PC-9 (cell line): ENCODE data around the gene RHBDD3.

ENCODE experiments used
- EZH2 ChIP-seq: fragments of 200-600 bp; sonication (generic); IDR thresholded peaks from 2 replicates; pipeline ENCODE4 v1.8.0; 2017; ENCODE audit warnings: antibody characterized with exemption, low read depth
- TF ChIP-seq, protein P1 (sequence below): fragments of 200-600 bp; sonication (generic); conservative IDR thresholded peaks from 2 replicates; pipeline ENCODE4 v1.6.1; 2017; ENCODE audit warnings: mixed run types, antibody characterized with exemption, mild to moderate bottlenecking, moderate library complexity

DNA sequence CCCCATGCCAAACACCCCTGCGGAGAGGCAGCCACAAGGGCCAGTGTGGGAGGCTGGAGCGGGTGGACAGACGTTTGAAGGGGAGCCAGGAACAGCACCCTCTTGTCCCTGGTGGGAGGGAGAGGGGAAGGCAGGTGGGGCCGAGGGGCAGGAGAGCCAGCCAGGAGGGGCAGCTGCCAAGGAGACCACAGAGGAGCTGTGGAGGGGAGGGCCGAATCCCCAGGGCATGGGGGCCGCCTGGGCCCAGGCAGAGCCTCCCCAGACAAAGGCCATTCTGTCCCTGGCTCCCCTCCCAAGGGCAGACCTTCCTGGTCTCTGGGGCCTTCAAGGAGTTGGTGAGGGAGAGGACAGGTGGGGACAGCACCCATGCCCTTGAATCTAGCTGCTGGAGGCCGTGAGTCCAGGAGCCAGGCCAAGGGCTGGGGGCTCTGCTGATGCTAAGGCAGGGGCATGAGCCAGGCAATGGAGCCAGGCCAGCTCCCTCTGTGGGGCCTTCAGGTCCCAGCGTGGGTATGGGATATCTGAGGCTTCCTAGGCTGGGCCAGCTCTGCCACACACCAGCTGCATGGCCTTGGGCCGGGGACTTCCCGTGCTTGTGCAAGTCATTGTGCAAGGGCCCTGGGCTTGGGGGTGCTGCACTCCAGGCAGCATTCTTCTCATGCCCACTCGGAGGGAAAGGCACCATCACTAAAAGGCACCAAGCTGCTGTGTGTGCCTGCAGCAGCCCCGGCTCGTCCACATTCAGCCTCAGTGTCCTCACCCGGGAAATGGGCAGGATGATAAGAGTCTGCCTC lies 50.7 kb downstream of the RHBDD3 start:
- TF ChIP-seq, protein P1, sequence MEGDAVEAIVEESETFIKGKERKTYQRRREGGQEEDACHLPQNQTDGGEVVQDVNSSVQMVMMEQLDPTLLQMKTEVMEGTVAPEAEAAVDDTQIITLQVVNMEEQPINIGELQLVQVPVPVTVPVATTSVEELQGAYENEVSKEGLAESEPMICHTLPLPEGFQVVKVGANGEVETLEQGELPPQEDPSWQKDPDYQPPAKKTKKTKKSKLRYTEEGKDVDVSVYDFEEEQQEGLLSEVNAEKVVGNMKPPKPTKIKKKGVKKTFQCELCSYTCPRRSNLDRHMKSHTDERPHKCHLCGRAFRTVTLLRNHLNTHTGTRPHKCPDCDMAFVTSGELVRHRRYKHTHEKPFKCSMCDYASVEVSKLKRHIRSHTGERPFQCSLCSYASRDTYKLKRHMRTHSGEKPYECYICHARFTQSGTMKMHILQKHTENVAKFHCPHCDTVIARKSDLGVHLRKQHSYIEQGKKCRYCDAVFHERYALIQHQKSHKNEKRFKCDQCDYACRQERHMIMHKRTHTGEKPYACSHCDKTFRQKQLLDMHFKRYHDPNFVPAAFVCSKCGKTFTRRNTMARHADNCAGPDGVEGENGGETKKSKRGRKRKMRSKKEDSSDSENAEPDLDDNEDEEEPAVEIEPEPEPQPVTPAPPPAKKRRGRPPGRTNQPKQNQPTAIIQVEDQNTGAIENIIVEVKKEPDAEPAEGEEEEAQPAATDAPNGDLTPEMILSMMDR = no peak
- no peak for TF ChIP-seq EZH2
